HepG2 (cell line): ENCODE results near the gene ZBTB20. TPM values are rescaled to one million over a fixed set of nuclear protein-coding genes. Genes with fewer than 3 reads are reported as not detected.

Experiments
- ATAC-seq: fragments of 200-7000 bp; cut with Tn5 transposase; 3 replicates; pipeline ENCODE4 v1.9.1; 2020; ENCODE audit warnings: mild to moderate bottlenecking, moderate library complexity
- BruUV-seq: library from RNA; stranded (reverse); fragments of 400-500 nt; replicated peaks from 2 replicates; lab custom pipeline; 2021; lab: Mats Ljungman, UMichigan
- CTCF ChIA-PET: fragments of 300-600 bp; formaldehyde crosslinking; extraction: SDS; loops from one replicate; lab custom pipeline; 2021; ENCODE audit warnings: low total read pairs, inconsistent platforms, low intra/inter-chr PET ratio; lab: Yijun Ruan, JAX
- POLR2A ChIA-PET: fragments of 350-600 bp; sonication (Branson Sonifier 250); formaldehyde crosslinking; loops from one replicate; lab custom pipeline; 2020; ENCODE audit warnings: antibody characterized with exemption, inconsistent platforms; lab: Yijun Ruan, JAX
- DNase-seq: peaks from one replicate; pipeline ENCODE4 v3.0.0-alpha.2; 2015; ENCODE audit warnings: low spot score
- FAIRE-seq: peaks from 3 replicates; lab custom pipeline; 2011; peaks lifted over from hg19 to GRCh38; lab: Jason Lieb, UNC
- H2AFZ ChIP-seq: one replicate; pipeline ENCODE4 v1.6.1; 2011; ENCODE audit warnings: low read length, inconsistent platforms
- H3K27ac ChIP-seq: fragments of 300-600 bp; 3 replicates; pipeline ENCODE4 v1.8.0; 2011; ENCODE audit warnings: mixed run types, mild to moderate bottlenecking, mixed read lengths, low read length, inconsistent platforms; ENCODE audit not compliant: insufficient read depth; ENCODE audit errors: extremely low read length
- H3K27me3 ChIP-seq, 2 experiments: fragments of 200-600 bp in 1 of 2; 2 replicates in 1 of 2; 3 replicates in 1 of 2; pipeline versions ENCODE4 v1.6.0 to v1.8.0; 2011; ENCODE audit warnings: low read length in 2 of 2, mild to moderate bottlenecking in 2 of 2, moderate library complexity in 2 of 2, inconsistent platforms in 1 of 2; ENCODE audit not compliant: insufficient read depth in 2 of 2, control insufficient read depth in 1 of 2
- H3K36me3 ChIP-seq, 2 experiments: fragments of 200-600 bp in 1 of 2; replicated peaks in 1 of 2; 2 replicates in 1 of 2; 3 replicates in 1 of 2; pipeline versions ENCODE4 v1.5.1 to v1.8.0; 2011; ENCODE audit warnings: low read length in 2 of 2, inconsistent platforms in 1 of 2; ENCODE audit not compliant: insufficient read depth in 2 of 2, control insufficient read depth in 1 of 2
- H3K4me1 ChIP-seq: 2 replicates; pipeline ENCODE4 v1.5.1; 2012; ENCODE audit warnings: low read length, inconsistent platforms; ENCODE audit not compliant: insufficient read depth
- H3K4me2 ChIP-seq: 2 replicates; pipeline ENCODE4 v1.6.0; 2011; ENCODE audit warnings: low read depth, low read length, inconsistent platforms
- H3K4me3 ChIP-seq, 3 experiments: fragments of 200-600 bp in 1 of 3; sonication (generic), shearing (Covaris generic) in 1 of 3; replicated peaks in 1 of 3; 2 replicates each; pipeline ENCODE4 v1.5.1; 2011 to 2016; ENCODE audit warnings: low read length in 3 of 3, inconsistent platforms in 2 of 3, low read depth in 2 of 3, mild to moderate bottlenecking in 2 of 3, control low read depth in 1 of 3, mixed read lengths in 1 of 3; ENCODE audit not compliant: insufficient read depth in 1 of 3
- H3K79me2 ChIP-seq: one replicate; pipeline ENCODE4 v1.6.1; 2011; ENCODE audit warnings: low read length, inconsistent platforms; ENCODE audit not compliant: insufficient read depth
- H3K9ac ChIP-seq: 2 replicates; pipeline ENCODE4 v1.6.0; 2011; ENCODE audit warnings: mild to moderate bottlenecking, low read depth, low read length, inconsistent platforms; ENCODE audit not compliant: insufficient read depth
- H3K9me3 ChIP-seq: 2 replicates; pipeline ENCODE4 v1.5.1; 2012; ENCODE audit warnings: mild to moderate bottlenecking, low read length
- H4K20me1 ChIP-seq: 2 replicates; pipeline ENCODE4 v1.6.0; 2011; ENCODE audit warnings: inconsistent platforms, mild to moderate bottlenecking, low read length, moderate library complexity; ENCODE audit not compliant: insufficient read depth
- NFYB ChIP-seq: sonication (generic); formaldehyde crosslinking; IDR thresholded peaks from 2 replicates; pipeline ENCODE4 v1.4.0; 2020; ENCODE audit warnings: missing genetic modification reagents
- ZNF33A ChIP-seq: sonication (generic); formaldehyde crosslinking; IDR thresholded peaks from 2 replicates; pipeline ENCODE4 v1.5.1; 2020; ENCODE audit warnings: missing genetic modification reagents, mild to moderate bottlenecking, moderate library complexity, borderline replicate concordance
- WGBS: methylation state at CpG from one replicate; pipeline ENCODE4 v1.1.6; 2017; ENCODE audit warnings: low lambda C conversion rate; 5-methylcytosine and 5-hydroxymethylcytosine counted together
- in situ Hi-C: cut with HindIII; loops from 2 replicates; pipeline ENCODE4 v1.10.0; 2017; ENCODE audit warnings: low pct_unique_long_range_greater_than_20kb; ENCODE audit not compliant: extremely low pct_ligation_motif_present
- intact Hi-C: fragments of 100-400 bp; cut with micrococcal nuclease; formaldehyde crosslinking; loops from one replicate; pipeline ENCODE4 v1.10.0; 2022; ENCODE audit not compliant: unreplicated experiment
- polyA plus RNA-seq, 8 experiments: library from polyadenylated mRNA; depleted of rRNA in 3 of 8; stranded (reverse) in 7 of 8; unstranded in 1 of 8; fragments of >200 nt; fragmentation: Illumina TruSeq in 4 of 8; extraction: Trizol in 4 of 8; gene quantifications; 2 replicates each; pipeline versions ENCODE4 v1.2.1 to v1.2.3, GENCODE V29; 2011 to 2016; ENCODE audit warnings: low read depth in 4 of 8, missing spikeins in 1 of 8, mixed read lengths in 1 of 8; ENCODE audit not compliant: insufficient read depth in 1 of 8
- total RNA-seq, 5 experiments: library from RNA; depleted of rRNA; stranded (reverse); fragments of >200 nt; fragmentation: Illumina TruSeq; extraction: Trizol; gene quantifications; 2 replicates each; pipeline ENCODE4 v1.2.3, GENCODE V29; 2016; ENCODE audit warnings: low read depth in 1 of 5
- TF ChIP-seq, protein P1 (sequence below), 2 experiments: sonication (generic) in 1 of 2; formaldehyde crosslinking in 1 of 2; IDR thresholded peaks; 2 replicates each; pipeline versions ENCODE4 v1.6.1 to v1.9.0; 2014 to 2022; ENCODE audit warnings: antibody characterized with exemption in 1 of 2, borderline replicate concordance in 1 of 2, inconsistent platforms in 1 of 2, low read depth in 1 of 2, missing genetic modification reagents in 1 of 2

Gene ZBTB20
- total and polyA plus RNA-seq, 2 of the 13 experiments (the other 11 are each of a cell fraction or from before 2014, with no cell fraction given) = 1.9 to 8.8 TPM

- DNase-seq = no peak
- Histone ChIP-seq H3K79me2 (no peaks in the 10 kb centered on the region), H3K36me3 (no peaks in the 10 kb centered on the region), H3K4me1 (peaks cover 9% of the 10 kb centered on the region), H4K20me1 (no peaks in the 10 kb centered on the region), H2AFZ (no peak overlapping the region), H3K4me2 (no peak overlapping the region), H3K9ac (no peak overlapping the region), H3K27ac (no peak overlapping the region), H3K4me3 (no peak overlapping the region), H3K9me3 (no peaks in the 10 kb centered on the region), H3K27me3 (no peaks in the 10 kb centered on the region)
- no peak for ATAC-seq
- ChIA-PET POLR2A (no interaction called here), CTCF (no interaction called here)
- 48% methylated on average over 3 of the region's 3 CpGs for WGBS
- intact Hi-C loops = no loop called here
- no peak for FAIRE-seq
- no TSS peak for BruUV-seq
- in situ Hi-C loops = no loop called here
- TF ChIP-seq, protein P1, sequence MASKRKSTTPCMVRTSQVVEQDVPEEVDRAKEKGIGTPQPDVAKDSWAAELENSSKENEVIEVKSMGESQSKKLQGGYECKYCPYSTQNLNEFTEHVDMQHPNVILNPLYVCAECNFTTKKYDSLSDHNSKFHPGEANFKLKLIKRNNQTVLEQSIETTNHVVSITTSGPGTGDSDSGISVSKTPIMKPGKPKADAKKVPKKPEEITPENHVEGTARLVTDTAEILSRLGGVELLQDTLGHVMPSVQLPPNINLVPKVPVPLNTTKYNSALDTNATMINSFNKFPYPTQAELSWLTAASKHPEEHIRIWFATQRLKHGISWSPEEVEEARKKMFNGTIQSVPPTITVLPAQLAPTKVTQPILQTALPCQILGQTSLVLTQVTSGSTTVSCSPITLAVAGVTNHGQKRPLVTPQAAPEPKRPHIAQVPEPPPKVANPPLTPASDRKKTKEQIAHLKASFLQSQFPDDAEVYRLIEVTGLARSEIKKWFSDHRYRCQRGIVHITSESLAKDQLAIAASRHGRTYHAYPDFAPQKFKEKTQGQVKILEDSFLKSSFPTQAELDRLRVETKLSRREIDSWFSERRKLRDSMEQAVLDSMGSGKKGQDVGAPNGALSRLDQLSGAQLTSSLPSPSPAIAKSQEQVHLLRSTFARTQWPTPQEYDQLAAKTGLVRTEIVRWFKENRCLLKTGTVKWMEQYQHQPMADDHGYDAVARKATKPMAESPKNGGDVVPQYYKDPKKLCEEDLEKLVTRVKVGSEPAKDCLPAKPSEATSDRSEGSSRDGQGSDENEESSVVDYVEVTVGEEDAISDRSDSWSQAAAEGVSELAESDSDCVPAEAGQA (IDR thresholded peaks at IDR 0.05; ENCODE audit: low read depth) = no peak
- TF ChIP-seq, protein P1 (CRISPR knock-in tag; IDR thresholded peaks at IDR 0.05; ENCODE audit: borderline replicate concordance) = no peak
- no peak for TF ChIP-seq ZNF33A (CRISPR knock-in tag)
- TF ChIP-seq NFYB (CRISPR knock-in tag) = no peak
These were observed 205.3 kb downstream of the ZBTB20 start for GRCh38 chr3:114941626-114942309.
